ENCODE results near the gene PRSS33.

The PRSS33 gene

DNA sequence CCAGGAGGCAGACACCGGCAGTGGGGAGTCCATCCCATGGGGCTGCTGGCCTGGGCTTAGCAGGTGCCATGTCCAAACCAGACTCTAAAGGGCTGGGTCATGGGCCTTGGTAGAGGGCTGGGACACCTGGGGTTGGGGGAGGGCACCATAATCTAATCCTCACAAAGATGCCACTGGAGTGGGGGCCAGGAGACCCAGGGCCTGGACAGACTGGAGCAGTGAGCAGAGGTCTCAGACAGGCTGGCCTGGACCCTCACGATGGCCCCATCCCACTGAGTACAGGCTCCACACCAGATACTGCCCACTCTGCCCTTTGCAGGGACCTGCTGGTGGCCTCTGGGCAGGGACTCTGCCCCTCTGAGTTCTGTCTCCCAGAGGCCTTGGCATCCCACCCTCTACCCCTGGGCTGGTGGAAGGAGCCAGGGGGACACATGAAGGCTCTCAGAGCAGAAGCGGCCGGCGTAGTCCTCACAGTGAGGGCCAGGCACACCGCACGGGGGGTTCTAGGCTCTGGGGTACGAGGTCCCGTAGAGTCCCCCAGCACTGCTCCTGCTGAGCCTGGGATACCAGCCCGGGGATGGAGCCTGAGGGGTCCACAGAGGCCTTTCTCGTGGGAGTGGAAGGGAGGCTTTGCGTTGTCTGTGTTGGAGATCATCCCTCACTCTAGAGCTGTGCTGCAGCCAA, 44.9 kb downstream of the PRSS33 start:
- Histone ChIP-seq H3K36me3 (ENCODE audit: control insufficient read depth, low read length) (no peaks in the 10 kb centered on the region), H3K27me3 (ENCODE audit: control insufficient read depth, low read length) (no peaks in the 10 kb centered on the region), H4K20me1 (ENCODE audit: control insufficient read depth, insufficient read depth, low read depth, low read length) (no peaks in the 10 kb centered on the region), H3F3A (ENCODE audit: control insufficient read depth, insufficient read depth) (no peaks in the 10 kb centered on the region), H3K79me2 (ENCODE audit: control insufficient read depth, low read length) (no peaks in the 10 kb centered on the region), H3K4me1 (ENCODE audit: control insufficient read depth, low read length) (0 out of 2 replicates have a peak, but pooled peaks cover 3% of the 10 kb centered on the region), H3K9me2 (replicated peaks; ENCODE audit: control insufficient read depth, low read length) (no peaks in the 10 kb centered on the region), H3K9me3 (ENCODE audit: control insufficient read depth, insufficient read depth, low read length) (no peaks in the 10 kb centered on the region), H3K4me3 (ENCODE audit: low read length) (no peak overlapping the region), H3K4me2 (ENCODE audit: low read length) (no peak overlapping the region), H3K27ac (ENCODE audit: low read depth, low read length) (no peak overlapping the region)
- no peak for TF ChIP-seq EZH2phosphoT487 (IDR thresholded peaks at IDR 0.05; ENCODE audit: borderline replicate concordance, low read length)
- TF ChIP-seq, protein P1, sequence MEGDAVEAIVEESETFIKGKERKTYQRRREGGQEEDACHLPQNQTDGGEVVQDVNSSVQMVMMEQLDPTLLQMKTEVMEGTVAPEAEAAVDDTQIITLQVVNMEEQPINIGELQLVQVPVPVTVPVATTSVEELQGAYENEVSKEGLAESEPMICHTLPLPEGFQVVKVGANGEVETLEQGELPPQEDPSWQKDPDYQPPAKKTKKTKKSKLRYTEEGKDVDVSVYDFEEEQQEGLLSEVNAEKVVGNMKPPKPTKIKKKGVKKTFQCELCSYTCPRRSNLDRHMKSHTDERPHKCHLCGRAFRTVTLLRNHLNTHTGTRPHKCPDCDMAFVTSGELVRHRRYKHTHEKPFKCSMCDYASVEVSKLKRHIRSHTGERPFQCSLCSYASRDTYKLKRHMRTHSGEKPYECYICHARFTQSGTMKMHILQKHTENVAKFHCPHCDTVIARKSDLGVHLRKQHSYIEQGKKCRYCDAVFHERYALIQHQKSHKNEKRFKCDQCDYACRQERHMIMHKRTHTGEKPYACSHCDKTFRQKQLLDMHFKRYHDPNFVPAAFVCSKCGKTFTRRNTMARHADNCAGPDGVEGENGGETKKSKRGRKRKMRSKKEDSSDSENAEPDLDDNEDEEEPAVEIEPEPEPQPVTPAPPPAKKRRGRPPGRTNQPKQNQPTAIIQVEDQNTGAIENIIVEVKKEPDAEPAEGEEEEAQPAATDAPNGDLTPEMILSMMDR (IDR thresholded peaks at IDR 0.05; ENCODE audit: low read depth, low read length, poor library complexity, severe bottlenecking) = no peak

DNA sequence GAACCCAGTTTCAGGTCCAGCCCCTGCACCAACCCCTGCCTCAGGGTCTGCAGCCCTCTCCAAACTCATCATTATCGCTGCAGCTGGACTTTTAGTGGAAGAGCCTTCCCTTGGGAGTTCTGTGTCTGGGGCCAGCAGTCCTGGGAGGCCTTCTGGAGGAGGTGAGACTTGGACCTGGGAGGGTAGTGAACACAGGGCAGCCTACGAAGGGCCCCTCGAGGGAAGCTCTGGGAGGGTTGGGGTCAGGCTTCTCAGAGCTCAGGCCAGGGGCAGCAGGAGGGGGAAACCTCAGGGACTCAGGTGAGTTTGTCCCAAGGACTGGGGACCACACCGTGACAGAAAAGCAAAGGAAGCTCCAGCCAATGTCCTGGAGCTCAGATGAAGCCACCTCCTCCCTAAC, 46.2 kb downstream of the PRSS33 start:
- H3K79me2 ChIP-seq (ENCODE audit: control insufficient read depth, low read length) = no peaks in the 10 kb centered on the region
- H3K27me3 ChIP-seq (ENCODE audit: control insufficient read depth, low read length) = no peaks in the 10 kb centered on the region
- H3K27ac ChIP-seq (ENCODE audit: low read depth, low read length) = no peak overlapping the region
- H3K4me3 ChIP-seq (ENCODE audit: low read length) = no peak overlapping the region
- H3F3A ChIP-seq (ENCODE audit: control insufficient read depth, insufficient read depth) = no peaks in the 10 kb centered on the region
- no peaks in the 10 kb centered on the region for H4K20me1 ChIP-seq (ENCODE audit: control insufficient read depth, insufficient read depth, low read depth, low read length)
- H3K4me2 ChIP-seq (ENCODE audit: low read length) = no peak overlapping the region
- TF ChIP-seq, protein P1 (IDR thresholded peaks at IDR 0.05; ENCODE audit: low read depth, low read length, poor library complexity, severe bottlenecking) = no peak
- no peak for TF ChIP-seq EZH2phosphoT487 (IDR thresholded peaks at IDR 0.05; ENCODE audit: borderline replicate concordance, low read length)
- H3K9me2 ChIP-seq (replicated peaks; ENCODE audit: control insufficient read depth, low read length) = no peaks in the 10 kb centered on the region
- no peaks in the 10 kb centered on the region for H3K9me3 ChIP-seq (ENCODE audit: control insufficient read depth, insufficient read depth, low read length)
- no peaks in the 10 kb centered on the region for H3K4me1 ChIP-seq (ENCODE audit: control insufficient read depth, low read length)
- no peaks in the 10 kb centered on the region for H3K36me3 ChIP-seq (ENCODE audit: control insufficient read depth, low read length)

DNA sequence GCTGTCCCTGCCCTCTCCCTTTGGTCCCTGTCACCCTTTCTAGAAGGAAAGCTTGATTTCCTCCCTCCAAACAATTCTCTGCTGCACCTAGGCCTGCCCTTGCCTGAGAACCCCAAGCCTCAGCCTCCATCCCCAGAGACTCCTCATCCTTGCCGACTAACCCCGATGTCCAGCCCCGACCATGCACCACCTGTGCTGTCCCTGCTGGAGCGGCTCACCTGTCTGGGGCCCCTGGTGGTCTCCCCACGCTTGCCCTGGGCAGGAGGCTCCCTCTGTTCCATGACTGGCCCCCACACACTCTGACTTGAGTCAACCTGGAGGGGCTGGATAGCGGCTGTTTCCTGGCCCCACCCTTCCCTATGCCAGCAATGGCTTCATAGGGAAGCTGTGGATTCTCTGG, 46.9 kb downstream of the PRSS33 start:
- Histone ChIP-seq H4K20me1 (ENCODE audit: control insufficient read depth, insufficient read depth, low read depth, low read length) (no peaks in the 10 kb centered on the region), H3K4me1 (ENCODE audit: control insufficient read depth, low read length) (no peaks in the 10 kb centered on the region), H3K9me2 (replicated peaks; ENCODE audit: control insufficient read depth, low read length) (no peaks in the 10 kb centered on the region), H3K36me3 (ENCODE audit: control insufficient read depth, low read length) (no peaks in the 10 kb centered on the region), H3K79me2 (ENCODE audit: control insufficient read depth, low read length) (no peaks in the 10 kb centered on the region), H3K9me3 (ENCODE audit: control insufficient read depth, insufficient read depth, low read length) (no peaks in the 10 kb centered on the region), H3K4me2 (ENCODE audit: low read length) (no peak overlapping the region), H3K27ac (ENCODE audit: low read depth, low read length) (no peak overlapping the region), H3K27me3 (ENCODE audit: control insufficient read depth, low read length) (no peaks in the 10 kb centered on the region), H3F3A (ENCODE audit: control insufficient read depth, insufficient read depth) (no peaks in the 10 kb centered on the region), H3K4me3 (ENCODE audit: low read length) (no peak overlapping the region)
- TF ChIP-seq, protein P1 (IDR thresholded peaks at IDR 0.05; ENCODE audit: low read depth, low read length, poor library complexity, severe bottlenecking) = no peak
- TF ChIP-seq EZH2phosphoT487 (IDR thresholded peaks at IDR 0.05; ENCODE audit: borderline replicate concordance, low read length) = no peak

All from DOHH2 (cell line).